NCI-H1930 (cell line): Measurements from ENCODE around the gene HECW1.
A peak's percentile ranks its signal among the peaks of the same experiment; 100 is the strongest.
"Not testable (repeated sequence)": the region's sequence is repeated elsewhere in the genome, so short reads cannot be mapped to it uniquely, and the experiment has no call there.

Experiments
- DNase-seq, 2 experiments: peaks; one replicate each; lab custom pipeline; 2025; lab: John Stamatoyannopoulos, UW

The HECW1 gene

GRCh38 chr7:43309706-43310022 is 197.2 kb downstream of the HECW1 start:
- DNase-seq: no peak

GRCh38 chr7:43311052-43311451 is 198.6 kb downstream of the HECW1 start:
- no peak for DNase-seq

- no peak for DNase-seq
Observed at GRCh38 chr7:43311694-43312093, 199.2 kb downstream of the HECW1 start.

GRCh38 chr7:43313628-43314378 is 201.4 kb downstream of the HECW1 start:
- no peak for DNase-seq

GRCh38 chr7:43314379-43315158 is 202.1 kb downstream of the HECW1 start:
- DNase-seq: no peak

- no peak for DNase-seq
Observed at GRCh38 chr7:43317075-43317474, 204.6 kb downstream of the HECW1 start.

- no peak for DNase-seq
Observed at GRCh38 chr7:43318188-43318770, 205.8 kb downstream of the HECW1 start.

- no peak for DNase-seq
Observed at GRCh38 chr7:43325595-43325994, 213.1 kb downstream of the HECW1 start.

- no peak for DNase-seq
Observed at GRCh38 chr7:43328336-43328735, 215.9 kb downstream of the HECW1 start.

- no peak for DNase-seq
Observed at GRCh38 chr7:43328785-43329380, 216.4 kb downstream of the HECW1 start.

- DNase-seq: no peak
Observed at GRCh38 chr7:43332193-43332796, 219.8 kb downstream of the HECW1 start.

- DNase-seq: no peak
Observed at GRCh38 chr7:43337191-43337590, 224.7 kb downstream of the HECW1 start.

- DNase-seq: no peak
Observed at GRCh38 chr7:43337811-43338210, 225.4 kb downstream of the HECW1 start.

GRCh38 chr7:43341132-43341531 is 228.7 kb downstream of the HECW1 start:
- DNase-seq: no peak

GRCh38 chr7:43343417-43343816 is 231.0 kb downstream of the HECW1 start:
- DNase-seq: not testable (repeated sequence)

- DNase-seq: not testable (repeated sequence)
Observed at GRCh38 chr7:43345696-43346095, 233.2 kb downstream of the HECW1 start.

- DNase-seq: no peak
Observed at GRCh38 chr7:43351683-43352082, 239.2 kb downstream of the HECW1 start.

- no peak for DNase-seq
Observed at GRCh38 chr7:43353902-43354301, 241.5 kb downstream of the HECW1 start.

GRCh38 chr7:43362652-43363034 is 250.2 kb downstream of the HECW1 start:
- DNase-seq: no peak

- DNase-seq: peak; percentile 20 to 31
Observed at GRCh38 chr7:43363035-43363791, 250.8 kb downstream of the HECW1 start.

GRCh38 chr7:43364391-43364790 is 251.9 kb downstream of the HECW1 start:
- no peak for DNase-seq
